GM18499 (cell line): ENCODE measurements around the gene SNIP1.
"Not testable (repeated sequence)": the region's sequence is repeated elsewhere in the genome, so short reads cannot be mapped to it uniquely, and the experiment has no call there.

ENCODE experiments used
- ATAC-seq: cut with Tn5 transposase; IDR thresholded peaks from one replicate; pipeline ENCODE4 v1.9.1; 2021; ENCODE audit warnings: moderate number of reproducible peaks; ENCODE audit not compliant: insufficient read depth, unreplicated experiment

Gene SNIP1

GRCh38 chr1:37560401-37561132 lies 6.5 kb upstream of the SNIP1 start:
- no peak for ATAC-seq

DNA sequence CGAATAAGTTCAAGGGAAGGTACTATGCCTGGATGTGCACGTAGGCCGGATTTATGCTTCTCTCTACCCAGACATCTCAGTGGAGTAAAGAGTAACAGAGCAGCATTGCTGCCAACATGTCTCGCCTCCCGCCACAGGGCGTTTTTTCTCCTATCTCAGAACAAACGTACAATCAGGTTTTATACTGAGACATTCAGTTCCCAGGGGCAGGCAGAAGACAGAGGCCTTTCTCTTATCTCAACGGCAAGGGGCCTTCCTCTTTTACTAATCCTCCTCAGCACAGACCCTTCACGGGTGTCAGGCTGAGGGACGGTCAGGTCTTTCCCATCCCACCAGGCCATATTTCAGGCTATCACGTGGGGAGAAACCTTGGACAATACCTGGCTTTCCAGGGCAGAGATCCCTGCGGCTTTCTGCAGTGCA lies 5.9 kb upstream of the SNIP1 start:
- ATAC-seq: not testable (repeated sequence)

- no peak for ATAC-seq
Measured at GRCh38 chr1:37559080-37559479, 5.0 kb upstream of the SNIP1 start.

DNA sequence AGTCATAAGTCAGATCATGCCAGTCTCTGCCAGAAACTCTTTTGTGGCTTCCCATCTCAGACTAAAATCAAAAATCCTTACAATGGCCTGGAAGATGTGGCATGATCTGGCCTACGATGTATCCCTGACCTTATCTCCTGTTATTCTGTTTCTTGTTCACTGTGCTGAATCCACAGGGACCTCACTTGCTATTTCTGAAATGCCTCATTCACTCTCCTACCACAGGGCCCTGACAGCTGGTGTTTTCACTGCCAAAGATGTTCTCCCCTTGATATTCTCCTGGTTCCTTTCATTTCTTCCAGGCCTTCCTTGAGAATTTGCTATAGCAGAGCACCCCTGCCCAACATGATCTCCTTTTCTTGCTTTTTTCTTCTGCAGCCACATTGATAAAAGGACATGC lies 4.3 kb upstream of the SNIP1 start:
- ATAC-seq: no peak

GRCh38 chr1:37557402-37557801 lies 3.3 kb upstream of the SNIP1 start:
- ATAC-seq: no peak

- ATAC-seq: no peak
Measured at GRCh38 chr1:37556712-37557196, 2.7 kb upstream of the SNIP1 start, which contains the start of gene DNALI1. Gene DNALI1 (plus strand): TSS chr1:37556940. CDS start chr1:37556995, 55 bp downstream.

- ATAC-seq: no peak
Measured at GRCh38 chr1:37553598-37553926, 531 bp downstream of the SNIP1 start.

DNA sequence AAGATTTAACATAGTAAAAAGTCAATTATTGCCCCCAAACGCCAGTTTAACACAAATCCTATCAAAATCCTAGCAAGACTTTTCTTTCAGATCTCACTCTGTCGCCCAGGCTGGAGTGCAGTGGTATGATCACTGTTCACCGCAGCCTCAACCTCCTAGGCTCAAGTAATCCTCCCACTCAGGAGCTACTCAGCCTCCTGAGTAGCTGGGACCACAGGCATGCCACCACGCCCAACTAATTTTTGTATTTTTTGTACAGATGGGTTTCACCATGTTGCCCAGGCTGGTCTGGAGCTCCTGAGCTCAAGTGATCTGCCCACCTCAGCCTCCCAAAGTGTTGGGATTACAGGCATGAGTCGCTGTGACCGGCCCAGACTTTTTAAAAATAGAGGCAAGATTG lies 4.8 kb downstream of the SNIP1 start:
- ATAC-seq: no peak

DNA sequence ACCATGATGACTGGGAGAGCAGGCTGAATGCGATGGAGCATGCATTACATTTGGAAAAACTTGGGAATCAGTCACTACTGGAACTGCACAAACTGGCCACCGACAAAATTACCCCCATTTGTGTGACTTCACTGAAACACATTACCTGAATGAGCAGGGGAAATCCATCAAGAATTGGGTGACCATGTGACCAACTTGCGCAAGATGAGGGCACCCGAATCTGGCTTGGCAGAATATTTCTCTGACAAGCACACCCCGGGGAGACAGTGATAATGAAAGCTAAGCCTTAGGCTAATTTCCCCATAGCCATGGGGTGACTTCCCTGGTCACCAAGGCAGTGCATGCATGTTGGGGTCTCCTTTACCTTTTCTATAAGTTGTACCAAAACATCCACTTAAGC lies 9.1 kb downstream of the SNIP1 start:
- no peak for ATAC-seq

DNA sequence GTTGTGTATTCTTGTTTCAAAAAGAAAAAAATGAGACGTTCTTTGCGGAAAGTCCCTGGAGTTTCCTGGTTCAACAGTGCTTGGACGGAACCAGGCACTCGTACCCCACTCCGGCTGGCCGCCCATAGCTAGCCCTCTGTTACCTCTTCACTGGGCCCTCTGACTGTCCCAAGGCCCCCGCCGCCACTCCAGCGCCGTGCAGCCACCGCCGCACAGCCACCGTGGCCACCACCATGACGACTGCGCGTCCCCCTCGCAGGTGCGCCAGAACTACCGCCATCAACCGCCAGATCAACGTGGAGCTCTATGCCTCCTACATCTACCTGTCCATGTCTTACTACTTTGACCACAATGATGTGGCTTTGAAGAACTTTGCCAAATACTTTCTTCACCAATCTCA lies 9.6 kb downstream of the SNIP1 start:
- no peak for ATAC-seq

GRCh38 chr1:37540036-37540785 lies 13.9 kb downstream of the SNIP1 start:
- no peak for ATAC-seq

DNA sequence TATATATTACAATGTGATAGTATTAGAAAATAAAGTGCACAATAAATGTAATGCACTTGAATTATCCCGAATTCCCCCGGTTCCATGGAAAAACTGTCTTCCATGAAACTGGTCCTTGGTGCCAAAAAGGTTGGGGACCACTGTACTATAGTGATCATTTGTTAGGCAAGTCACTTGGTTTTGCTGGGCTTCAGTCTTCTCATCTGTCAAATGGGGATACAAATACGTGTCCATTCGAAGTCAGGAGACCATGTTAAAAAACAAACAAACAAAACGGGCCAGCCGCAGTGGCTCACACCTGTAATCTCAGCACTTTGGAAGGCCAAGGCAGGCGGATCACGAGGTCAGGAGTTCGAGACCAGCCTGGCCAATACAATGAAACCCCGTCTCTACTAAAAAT lies 14.9 kb downstream of the SNIP1 start:
- ATAC-seq: not testable (repeated sequence)

GRCh38 chr1:37537378-37537777 lies 16.7 kb downstream of the SNIP1 start:
- no peak for ATAC-seq

DNA sequence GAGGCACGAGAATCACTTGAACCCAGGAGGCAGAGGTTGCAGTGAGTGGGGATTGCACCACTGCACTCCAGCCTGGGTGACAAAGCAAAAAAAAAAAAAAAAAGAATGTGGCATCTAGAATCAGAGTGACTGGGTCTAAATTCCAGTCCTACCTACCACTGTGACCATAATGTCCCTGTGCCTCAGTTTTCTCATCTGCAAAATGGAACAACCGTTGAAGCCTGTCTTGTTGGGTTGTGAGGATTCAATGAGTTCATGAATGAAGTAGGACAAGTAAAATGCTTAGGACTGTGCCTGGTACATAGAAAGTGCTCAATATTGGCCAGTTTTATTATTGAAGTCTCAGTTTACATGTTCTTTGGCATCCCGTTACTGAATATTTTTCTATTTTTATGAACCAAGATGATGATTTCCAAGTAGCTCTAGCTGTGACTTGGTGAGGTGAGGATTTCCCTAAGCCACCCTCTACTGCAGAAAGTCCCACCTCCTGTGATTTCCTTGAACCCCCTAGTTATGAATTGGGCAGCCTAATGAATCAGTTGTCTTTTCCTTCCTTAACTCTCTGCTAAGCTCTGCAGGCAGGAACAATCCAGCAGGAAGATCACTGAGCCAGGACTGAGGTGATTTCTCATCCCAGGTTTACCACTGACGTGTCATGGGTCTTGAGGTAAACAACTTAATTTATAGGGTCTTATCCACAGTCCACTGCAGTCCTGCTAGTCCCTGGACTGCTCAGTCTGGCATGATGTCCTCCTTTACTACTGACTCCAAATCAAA lies 20.6 kb downstream of the SNIP1 start:
- ATAC-seq: no peak

DNA sequence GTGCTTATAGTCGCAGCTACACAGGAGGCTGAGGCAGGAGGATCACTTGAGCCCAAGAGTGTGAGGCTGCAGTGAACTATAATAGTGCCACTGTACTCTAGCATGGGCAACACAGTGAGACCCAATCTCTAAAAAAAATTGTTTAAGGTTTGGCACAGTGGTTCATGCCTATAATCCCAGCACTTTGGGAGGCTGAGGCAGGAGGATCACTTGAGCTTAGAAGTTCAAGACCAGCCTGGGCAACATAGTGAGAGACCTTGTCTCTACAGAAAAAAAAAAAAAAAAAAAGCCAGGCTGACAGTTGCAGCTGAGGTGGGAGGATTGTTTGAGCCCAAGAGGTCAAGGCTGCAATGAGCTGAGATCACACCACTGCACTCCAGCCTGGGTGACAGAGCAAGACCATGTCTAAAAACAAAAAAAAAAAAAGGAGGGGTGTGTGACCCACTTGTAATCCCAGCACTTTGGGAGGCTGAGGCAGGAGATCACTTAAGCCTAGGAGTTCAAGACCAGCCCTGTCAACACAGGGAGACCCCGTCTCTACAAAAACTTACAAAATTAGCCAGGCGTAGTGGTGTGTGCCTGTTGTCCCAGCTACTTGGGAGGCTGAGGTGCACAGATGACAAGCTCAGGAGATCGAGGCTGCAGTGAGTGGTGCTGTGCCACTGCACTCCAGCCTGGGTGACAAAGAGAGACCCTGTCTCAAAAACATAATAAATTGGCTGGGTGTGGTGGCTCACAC lies 21.5 kb downstream of the SNIP1 start:
- not testable (repeated sequence) for ATAC-seq

- ATAC-seq: not testable (repeated sequence)
Measured at GRCh38 chr1:37529888-37530287, 24.2 kb downstream of the SNIP1 start.

GRCh38 chr1:37519613-37520012 lies 34.5 kb downstream of the SNIP1 start:
- ATAC-seq: no peak

GRCh38 chr1:37518929-37519328 lies 35.2 kb downstream of the SNIP1 start:
- not testable (repeated sequence) for ATAC-seq

DNA sequence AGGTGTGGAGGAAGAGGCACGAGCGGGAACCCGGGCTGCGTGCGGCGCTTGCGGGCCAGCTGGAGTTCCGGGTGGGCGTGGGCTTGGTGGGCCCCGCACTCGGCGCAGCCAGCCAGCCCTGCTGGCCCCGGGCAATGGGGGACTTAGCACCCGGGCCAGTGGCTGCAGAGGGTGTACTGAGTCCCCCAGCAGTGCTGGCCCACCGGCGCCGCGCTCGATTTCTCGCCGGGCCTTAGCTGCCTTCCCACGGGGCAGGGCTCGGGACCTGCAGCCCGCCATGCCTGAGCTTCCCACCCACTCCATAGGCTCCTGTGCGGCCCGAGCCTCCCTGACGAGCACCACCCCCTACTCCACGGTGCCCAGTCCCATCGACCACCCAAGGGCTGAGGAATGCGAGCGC lies 35.9 kb downstream of the SNIP1 start:
- ATAC-seq: not testable (repeated sequence)

DNA sequence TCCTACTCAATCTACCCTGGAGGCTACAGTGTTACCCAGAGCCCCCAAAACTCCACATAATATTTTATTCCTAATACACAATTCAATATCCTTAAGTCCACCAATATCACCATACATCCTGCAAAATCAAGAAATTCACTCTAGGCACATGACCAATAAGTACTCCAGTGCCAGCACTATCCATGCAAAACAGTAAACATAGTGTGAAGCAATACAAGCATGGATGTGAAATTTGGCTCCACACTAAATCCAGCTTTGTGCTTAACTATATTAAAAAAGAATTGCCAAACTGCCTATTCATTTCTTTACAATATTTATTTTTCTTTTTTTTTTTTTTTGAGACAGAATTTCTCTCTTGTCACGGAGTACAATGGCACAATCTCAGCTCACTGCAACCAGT lies 36.5 kb downstream of the SNIP1 start:
- ATAC-seq: no peak
